GM12801 (cell line): ENCODE data around the gene SRSF9.

ENCODE experiments used
- TF ChIP-seq, protein P1 (sequence below): IDR thresholded peaks from one replicate; pipeline ENCODE4 v1.5.1; 2011; ENCODE audit warnings: control low read depth; ENCODE audit not compliant: insufficient read length; ENCODE audit errors: extremely low read depth

Gene SRSF9

DNA sequence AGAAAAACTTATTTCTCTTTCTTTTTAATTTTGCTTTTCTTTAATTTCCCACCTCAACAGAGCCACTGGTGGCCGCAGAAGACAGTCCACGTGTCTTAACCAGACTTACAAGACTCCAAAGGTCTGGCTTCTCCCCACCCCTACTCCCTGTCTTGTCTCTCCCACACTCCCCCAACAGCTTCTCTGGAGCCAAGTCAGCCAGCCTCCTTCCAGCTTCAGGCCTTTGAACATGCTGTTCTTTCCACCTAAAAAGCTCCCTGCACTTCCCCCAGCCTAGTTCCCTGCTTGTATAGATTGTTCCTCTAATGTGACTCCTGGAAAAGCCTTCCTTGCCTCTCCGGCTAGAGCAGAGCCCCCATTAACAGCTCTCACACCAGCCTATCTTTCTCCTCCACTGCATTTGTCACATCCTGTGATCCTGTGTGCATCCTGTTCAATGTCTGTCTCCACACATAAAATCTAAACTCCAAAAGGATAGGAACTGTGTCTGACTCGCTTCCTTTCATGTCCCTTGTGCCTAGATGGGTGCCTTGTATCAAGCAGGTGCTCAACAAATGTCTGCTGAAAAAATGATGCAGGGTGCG, 18.6 kb upstream of the SRSF9 start:
- TF ChIP-seq, protein P1, sequence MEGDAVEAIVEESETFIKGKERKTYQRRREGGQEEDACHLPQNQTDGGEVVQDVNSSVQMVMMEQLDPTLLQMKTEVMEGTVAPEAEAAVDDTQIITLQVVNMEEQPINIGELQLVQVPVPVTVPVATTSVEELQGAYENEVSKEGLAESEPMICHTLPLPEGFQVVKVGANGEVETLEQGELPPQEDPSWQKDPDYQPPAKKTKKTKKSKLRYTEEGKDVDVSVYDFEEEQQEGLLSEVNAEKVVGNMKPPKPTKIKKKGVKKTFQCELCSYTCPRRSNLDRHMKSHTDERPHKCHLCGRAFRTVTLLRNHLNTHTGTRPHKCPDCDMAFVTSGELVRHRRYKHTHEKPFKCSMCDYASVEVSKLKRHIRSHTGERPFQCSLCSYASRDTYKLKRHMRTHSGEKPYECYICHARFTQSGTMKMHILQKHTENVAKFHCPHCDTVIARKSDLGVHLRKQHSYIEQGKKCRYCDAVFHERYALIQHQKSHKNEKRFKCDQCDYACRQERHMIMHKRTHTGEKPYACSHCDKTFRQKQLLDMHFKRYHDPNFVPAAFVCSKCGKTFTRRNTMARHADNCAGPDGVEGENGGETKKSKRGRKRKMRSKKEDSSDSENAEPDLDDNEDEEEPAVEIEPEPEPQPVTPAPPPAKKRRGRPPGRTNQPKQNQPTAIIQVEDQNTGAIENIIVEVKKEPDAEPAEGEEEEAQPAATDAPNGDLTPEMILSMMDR = no peak

DNA sequence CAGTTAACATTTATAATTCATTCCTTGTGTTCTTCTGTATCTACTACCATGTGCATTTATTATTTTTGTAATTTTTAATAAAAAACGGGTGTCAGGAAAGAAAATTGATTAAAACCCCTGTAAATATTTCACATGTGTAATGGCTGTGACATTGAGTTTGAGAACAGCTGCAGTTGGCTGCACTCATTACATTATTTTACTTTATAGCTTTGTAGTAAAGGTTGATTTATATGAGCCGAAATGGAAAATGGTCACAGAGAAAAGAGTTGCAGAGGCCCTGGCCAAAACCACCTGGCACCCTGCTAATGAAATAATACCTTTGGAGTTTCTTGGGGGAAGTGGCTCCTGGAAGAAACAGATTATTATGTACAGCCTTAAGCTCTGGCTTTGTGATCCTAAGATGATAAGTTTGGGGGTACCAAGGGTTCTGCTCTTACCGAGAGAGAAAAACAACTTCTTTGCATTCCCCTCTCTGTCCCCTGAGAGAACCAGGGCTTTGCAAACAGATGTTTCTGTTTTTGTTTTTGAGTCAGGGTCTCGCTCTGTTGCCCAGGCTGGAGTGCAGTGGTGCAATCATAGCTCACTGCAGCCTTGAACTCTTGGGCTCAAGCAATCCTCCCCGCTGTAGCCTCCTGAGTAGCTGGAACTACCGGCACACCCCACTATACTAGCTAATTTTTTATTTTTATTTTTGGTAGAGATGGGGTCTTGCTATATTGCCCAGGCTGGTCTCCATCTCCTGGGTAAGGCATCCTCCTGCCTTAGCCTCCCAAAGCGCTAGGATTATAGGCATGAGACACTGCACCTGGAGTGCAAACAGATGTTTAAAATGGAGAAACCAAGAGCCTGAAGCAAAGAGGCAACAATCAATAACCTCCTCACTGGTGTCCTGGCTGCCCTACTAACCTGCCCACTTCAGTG, 16.7 kb upstream of the SRSF9 start:
- TF ChIP-seq, protein P1 = no peak

DNA sequence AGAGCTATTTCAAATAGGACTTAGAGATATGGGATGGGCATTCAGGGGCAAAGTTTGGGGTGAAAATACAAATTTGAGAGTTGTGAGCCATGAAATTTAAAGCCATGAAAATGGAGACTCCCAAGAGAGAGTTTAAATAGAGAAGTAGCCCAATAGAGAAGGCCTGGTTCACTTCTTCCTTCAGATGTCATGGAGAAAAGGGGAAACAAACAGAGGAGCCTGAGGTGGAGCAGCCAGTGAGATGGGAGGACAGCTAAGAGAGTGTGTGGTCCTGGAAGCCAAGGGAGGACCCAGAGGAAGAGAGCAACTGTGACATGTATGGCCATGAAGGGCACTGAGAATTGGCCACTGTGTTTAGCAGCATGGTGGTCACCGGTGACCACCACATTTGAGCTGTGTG, 14.1 kb upstream of the SRSF9 start:
- TF ChIP-seq, protein P1 = no peak

DNA sequence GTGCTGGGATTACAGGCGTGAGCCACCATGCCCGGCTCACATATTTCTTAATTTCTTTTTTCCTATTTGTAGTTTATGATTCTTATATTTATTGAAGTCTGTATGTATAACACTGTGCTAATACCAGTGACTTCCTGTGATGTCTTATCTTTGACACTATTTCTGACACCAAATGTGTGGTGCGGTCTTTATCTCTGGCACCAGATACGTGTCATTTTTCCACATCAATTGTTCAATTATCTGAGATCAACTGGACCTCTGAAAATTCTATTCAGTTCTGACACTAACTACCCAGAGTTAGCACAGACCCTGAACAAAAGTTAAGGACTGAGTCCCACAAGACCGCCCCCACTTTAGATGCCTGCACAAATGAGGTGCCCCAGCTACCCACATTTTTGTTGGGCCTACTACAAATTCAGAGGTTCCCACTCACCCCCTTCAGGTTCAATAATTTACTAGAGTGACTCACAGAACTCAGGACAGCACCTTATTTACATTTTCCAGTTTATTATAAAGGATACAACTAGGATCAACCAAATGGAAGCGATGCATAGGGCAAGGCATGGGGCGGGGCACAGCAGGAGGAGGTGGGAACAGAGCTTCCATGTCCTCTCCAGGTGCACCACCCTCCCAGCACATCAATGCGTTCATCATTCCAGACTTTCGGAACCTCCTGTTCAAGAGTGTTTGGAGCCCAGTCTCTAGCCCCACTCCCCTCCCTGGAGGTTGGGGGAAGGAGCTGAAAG, 11.6 kb upstream of the SRSF9 start:
- TF ChIP-seq, protein P1 = no peak

DNA sequence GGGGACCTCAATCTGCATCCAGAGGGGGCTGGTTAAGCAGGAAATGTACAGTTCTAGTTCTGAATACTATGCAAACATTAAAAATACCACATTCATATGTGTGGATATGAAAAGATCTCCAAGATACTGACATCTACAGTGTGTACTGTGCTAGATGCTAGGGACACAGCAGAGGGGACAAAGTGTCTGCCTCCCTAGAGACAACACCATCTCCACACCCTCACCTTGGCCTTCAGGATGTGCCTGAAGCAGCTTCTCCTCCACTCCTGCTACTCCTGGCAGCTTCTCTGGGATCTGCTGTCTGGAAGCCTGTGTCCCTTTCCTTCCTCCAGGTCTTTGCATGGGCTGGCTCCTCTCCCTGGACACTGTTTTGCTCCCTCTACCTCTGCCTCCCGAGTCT, 10.7 kb upstream of the SRSF9 start:
- TF ChIP-seq, protein P1 = no peak

DNA sequence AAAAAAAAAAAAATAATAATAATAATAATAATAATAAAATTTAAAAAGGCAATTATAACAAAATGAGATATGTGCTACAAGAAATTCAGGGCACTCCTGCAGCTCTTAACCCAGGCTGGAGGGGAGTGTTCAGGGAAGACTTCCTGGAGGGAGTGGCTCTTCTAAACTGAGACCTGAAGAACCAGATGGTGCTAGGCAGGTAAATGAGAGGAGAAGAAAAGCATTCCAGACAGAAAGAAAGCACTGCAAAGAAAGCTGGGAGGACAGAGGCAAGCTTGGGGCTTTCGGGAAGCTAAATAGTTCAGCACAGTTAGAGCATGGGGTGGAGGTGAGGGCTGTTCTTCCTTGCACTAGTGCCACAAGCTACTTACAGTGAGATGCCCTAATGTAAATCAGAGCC, 9.9 kb upstream of the SRSF9 start:
- TF ChIP-seq, protein P1 = no peak

DNA sequence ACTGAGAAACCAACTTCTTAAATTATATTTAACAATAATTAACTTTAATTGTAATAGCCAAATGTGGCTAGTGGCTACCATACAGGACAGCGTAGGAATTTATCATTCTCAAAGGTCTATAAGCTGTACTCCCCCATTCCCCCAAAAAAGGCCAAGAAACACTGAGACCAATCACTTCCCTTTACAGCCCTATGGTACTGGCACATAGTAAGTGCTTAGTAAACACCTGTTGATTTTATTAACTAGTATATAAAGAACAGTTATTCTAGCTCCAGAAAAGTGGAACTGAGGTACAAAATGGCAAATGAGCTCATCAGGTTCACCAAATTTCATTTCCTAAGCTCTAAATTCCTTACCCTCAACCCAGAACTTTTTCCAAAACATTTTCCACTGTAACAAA, 6.1 kb upstream of the SRSF9 start:
- TF ChIP-seq, protein P1 = no peak
